Endometrial microvascular endothelial cells (primary cell): ENCODE results near the gene GALNT9. TPM values are rescaled to one million over a fixed set of nuclear protein-coding genes. Genes with fewer than 3 reads are reported as not detected.
"Not testable (repeated sequence)": the region's sequence is repeated elsewhere in the genome, so short reads cannot be mapped to it uniquely, and the experiment has no call there.

Experiments used
- in situ Hi-C: cut with HindIII; loops from 2 replicates; pipeline ENCODE4 v1.10.0; 2017; ENCODE audit warnings: low sequenced_read_pairs, low pct_unique_long_range_greater_than_20kb; ENCODE audit errors: inconsistent ontology term
- total RNA-seq: library from RNA; depleted of rRNA; stranded (reverse); fragments of >200 nt; gene quantifications from one replicate; pipeline ENCODE4 v1.2.3, GENCODE V29; 2015; ENCODE audit errors: inconsistent ontology term

The GALNT9 gene
- total RNA-seq, 1 donor from 2014 or later: not detected

GRCh38 chr12:132305991-132306884 is 23.2 kb downstream of the GALNT9 start:
- in situ Hi-C loops: no loop called here

GRCh38 chr12:132305560-132305966 is 23.8 kb downstream of the GALNT9 start:
- in situ Hi-C loops: no loop called here

GRCh38 chr12:132304866-132305265 is 24.5 kb downstream of the GALNT9 start:
- in situ Hi-C loops: not testable (repeated sequence)

- in situ Hi-C loops: not testable (repeated sequence)
These were observed 25.5 kb downstream of the GALNT9 start for GRCh38 chr12:132303853-132304373.

GRCh38 chr12:132302466-132303358 is 26.7 kb downstream of the GALNT9 start:
- in situ Hi-C loops: no loop called here

GRCh38 chr12:132300789-132301722 is 28.3 kb downstream of the GALNT9 start:
- in situ Hi-C loops: no loop called here

- in situ Hi-C loops: no loop called here
These were observed 33.3 kb downstream of the GALNT9 start for GRCh38 chr12:132296063-132296462.

GRCh38 chr12:132295561-132295960 is 33.8 kb downstream of the GALNT9 start:
- in situ Hi-C loops: not testable (repeated sequence)

- in situ Hi-C loops: no loop called here
These were observed 34.3 kb downstream of the GALNT9 start for GRCh38 chr12:132295101-132295526.

- in situ Hi-C loops: no loop called here
These were observed 35.0 kb downstream of the GALNT9 start for GRCh38 chr12:132294121-132295034.

- in situ Hi-C loops: no loop called here
These were observed 36.8 kb downstream of the GALNT9 start for GRCh38 chr12:132292328-132293319.

GRCh38 chr12:132291402-132292175 is 37.8 kb downstream of the GALNT9 start:
- in situ Hi-C loops: no loop called here

GRCh38 chr12:132290203-132290540 is 39.2 kb downstream of the GALNT9 start:
- in situ Hi-C loops: no loop called here

- in situ Hi-C loops: no loop called here
These were observed 39.8 kb downstream of the GALNT9 start for GRCh38 chr12:132289356-132290202.
